H9 (cell line): Measurements from ENCODE around the gene SH3BP2. TPM values are rescaled to one million over a fixed set of nuclear protein-coding genes. Genes with fewer than 3 reads are reported as not detected.

Experiments used
- DNase-seq: peaks from one replicate; pipeline ENCODE4 v3.0.0-alpha.2; 2017
- H2AFZ ChIP-seq: one replicate; pipeline ENCODE4 v1.6.1; 2013; ENCODE audit warnings: mild to moderate bottlenecking, low read length, control low read depth, moderate library complexity
- H2AK5ac ChIP-seq: 2 replicates; pipeline ENCODE4 v1.6.1; 2013; ENCODE audit warnings: low read length, control low read depth, mixed read lengths; ENCODE audit not compliant: insufficient read length
- H2BK120ac ChIP-seq: one replicate; pipeline ENCODE4 v1.6.1; 2013; ENCODE audit warnings: low read depth, mild to moderate bottlenecking, low read length, control low read depth, inconsistent platforms; ENCODE audit not compliant: poor library complexity, severe bottlenecking
- H2BK12ac ChIP-seq: 2 replicates; pipeline ENCODE4 v1.6.1; 2013; ENCODE audit warnings: low read length, control low read depth, mixed read lengths, low read depth; ENCODE audit not compliant: insufficient read length
- H2BK15ac ChIP-seq: 2 replicates; pipeline ENCODE4 v1.6.1; 2013; ENCODE audit warnings: low read depth, low read length, control low read depth
- H2BK20ac ChIP-seq: one replicate; pipeline ENCODE4 v1.6.1; 2013; ENCODE audit warnings: low read depth, mild to moderate bottlenecking, low read length, control low read depth, inconsistent platforms; ENCODE audit not compliant: poor library complexity, severe bottlenecking
- H2BK5ac ChIP-seq: 2 replicates; pipeline ENCODE4 v1.6.1; 2013; ENCODE audit warnings: low read length, control low read depth, mixed read lengths; ENCODE audit not compliant: insufficient read length
- H3K14ac ChIP-seq: 2 replicates; pipeline ENCODE4 v1.6.1; 2013; ENCODE audit warnings: low read length, control low read depth; ENCODE audit not compliant: insufficient read depth
- H3K18ac ChIP-seq: 2 replicates; pipeline ENCODE4 v1.6.1; 2013; ENCODE audit warnings: low read depth, mild to moderate bottlenecking, mixed read lengths, low read length, control low read depth; ENCODE audit not compliant: insufficient read length
- H3K23ac ChIP-seq: 2 replicates; pipeline ENCODE4 v1.6.1; 2013; ENCODE audit warnings: low read length, control low read depth, mixed read lengths, low read depth; ENCODE audit not compliant: insufficient read length
- H3K23me2 ChIP-seq: 2 replicates; pipeline ENCODE4 v1.6.1; 2013; ENCODE audit warnings: low read depth, mild to moderate bottlenecking, mixed read lengths, low read length, control low read depth; ENCODE audit not compliant: insufficient read length, poor library complexity, severe bottlenecking
- H3K27ac ChIP-seq: 2 replicates; pipeline ENCODE4 v1.5.1; 2013; ENCODE audit warnings: low read length, control low read depth, mixed read lengths, low read depth; ENCODE audit not compliant: insufficient read length
- H3K27me3 ChIP-seq: 2 replicates; pipeline ENCODE4 v1.6.1; 2013; ENCODE audit warnings: low read length, control low read depth, inconsistent platforms; ENCODE audit not compliant: insufficient read depth
- H3K4ac ChIP-seq: 2 replicates; pipeline ENCODE4 v1.6.1; 2013; ENCODE audit warnings: low read depth, mild to moderate bottlenecking, control low read depth, inconsistent platforms, low read length, moderate library complexity
- H3K4me1 ChIP-seq: 2 replicates; pipeline ENCODE4 v1.6.1; 2013; ENCODE audit warnings: low read length, control low read depth, inconsistent platforms; ENCODE audit not compliant: insufficient read depth
- H3K4me2 ChIP-seq: 2 replicates; pipeline ENCODE4 v1.6.1; 2013; ENCODE audit warnings: low read length, control low read depth, mixed read lengths; ENCODE audit not compliant: insufficient read length, insufficient read depth
- H3K56ac ChIP-seq: 2 replicates; pipeline ENCODE4 v1.6.1; 2013; ENCODE audit warnings: low read depth, mild to moderate bottlenecking, mixed read lengths, low read length, control low read depth; ENCODE audit not compliant: insufficient read length
- H3K79me1 ChIP-seq: 2 replicates; pipeline ENCODE4 v1.6.1; 2013; ENCODE audit warnings: low read depth, mild to moderate bottlenecking, moderate library complexity, low read length, control low read depth, inconsistent platforms; ENCODE audit not compliant: insufficient read depth, poor library complexity, severe bottlenecking
- H3K79me2 ChIP-seq: 2 replicates; pipeline ENCODE4 v1.6.1; 2013; ENCODE audit warnings: low read length, control low read depth, inconsistent platforms; ENCODE audit not compliant: insufficient read depth
- H3K9ac ChIP-seq: 2 replicates; pipeline ENCODE4 v1.6.1; 2013; ENCODE audit warnings: low read length, control low read depth, mixed read lengths; ENCODE audit not compliant: insufficient read length; ENCODE audit errors: extremely low read depth
- H3K9me3 ChIP-seq: one replicate; pipeline ENCODE4 v1.6.1; 2013; ENCODE audit warnings: low read depth, low read length, inconsistent platforms; ENCODE audit not compliant: control insufficient read depth
- H3T11ph ChIP-seq: one replicate; pipeline ENCODE4 v1.6.1; 2013; ENCODE audit warnings: mild to moderate bottlenecking, low read length, control low read depth, inconsistent platforms
- H4K20me1 ChIP-seq: one replicate; pipeline ENCODE4 v1.6.1; 2013; ENCODE audit not compliant: control insufficient read depth, insufficient read length, insufficient read depth
- H4K5ac ChIP-seq: 2 replicates; pipeline ENCODE4 v1.6.1; 2013; ENCODE audit warnings: low read depth, mild to moderate bottlenecking, mixed read lengths, low read length, control low read depth; ENCODE audit not compliant: insufficient read length
- H4K8ac ChIP-seq: replicated peaks from 2 replicates; pipeline ENCODE4 v1.6.1; 2013; ENCODE audit warnings: low read length, control low read depth, mixed read lengths, low read depth; ENCODE audit not compliant: insufficient read length
- H4K91ac ChIP-seq: 2 replicates; pipeline ENCODE4 v1.6.1; 2013; ENCODE audit warnings: low read depth, mild to moderate bottlenecking, moderate library complexity, mixed read lengths, low read length, control low read depth; ENCODE audit not compliant: insufficient read length
- H3K27ac Mint-ChIP-seq, 3 experiments: 2 replicates in 2 of 3; 3 replicates in 1 of 3; pipeline ENCODE4 v1.8.0; 2020 to 2021; ENCODE audit warnings: mixed read lengths in 3 of 3, mild to moderate bottlenecking in 1 of 3, moderate library complexity in 1 of 3
- H3K27me3 Mint-ChIP-seq: 2 replicates; pipeline ENCODE4 v1.8.0; 2021; ENCODE audit warnings: low read depth, mild to moderate bottlenecking, moderate library complexity, mixed read lengths
- H3K36me3 Mint-ChIP-seq, 3 experiments: 2 replicates in 2 of 3; 3 replicates in 1 of 3; pipeline ENCODE4 v1.8.0; 2020 to 2021; ENCODE audit warnings: low read depth in 3 of 3, mixed read lengths in 3 of 3; ENCODE audit not compliant: insufficient read depth in 1 of 3
- H3K4me1 Mint-ChIP-seq, 2 experiments: 2 replicates each; pipeline ENCODE4 v1.8.0; 2020; ENCODE audit warnings: mixed read lengths in 2 of 2
- H3K4me3 Mint-ChIP-seq, 2 experiments: 2 replicates in 1 of 2; 3 replicates in 1 of 2; pipeline ENCODE4 v1.8.0; 2020 to 2021; ENCODE audit warnings: mild to moderate bottlenecking in 2 of 2, mixed read lengths in 2 of 2, moderate library complexity in 1 of 2
- H3K9me3 Mint-ChIP-seq, 2 experiments: 2 replicates in 1 of 2; 3 replicates in 1 of 2; pipeline ENCODE4 v1.8.0; 2020; ENCODE audit warnings: mild to moderate bottlenecking in 2 of 2, mixed read lengths in 2 of 2, moderate library complexity in 1 of 2
- WGBS: extraction: QIAGEN DNeasy Blood & Tissue Kit; methylation state at CpG from one replicate; pipeline ENCODE4 v1.1.7; 2013; ENCODE audit warnings: missing lambda C conversion rate, low lambda C conversion rate, mixed read lengths; ENCODE audit not compliant: insufficient read length; ENCODE audit errors: extremely low coverage; 5-methylcytosine and 5-hydroxymethylcytosine counted together
- total RNA-seq: library from RNA; stranded (reverse); gene quantifications from 2 replicates; pipeline ENCODE4 v1.2.1, GENCODE V29; 2021
- TF ChIP-seq, protein P1 (sequence below): fragments of 200-600 bp; sonication (generic); conservative IDR thresholded peaks from 3 replicates; pipeline ENCODE4 v1.8.0; 2021; ENCODE audit warnings: antibody characterized with exemption, mild to moderate bottlenecking

SH3BP2 gene
- total RNA-seq, 1 experiment from 2014 or later, result 37.6 TPM

DNA sequence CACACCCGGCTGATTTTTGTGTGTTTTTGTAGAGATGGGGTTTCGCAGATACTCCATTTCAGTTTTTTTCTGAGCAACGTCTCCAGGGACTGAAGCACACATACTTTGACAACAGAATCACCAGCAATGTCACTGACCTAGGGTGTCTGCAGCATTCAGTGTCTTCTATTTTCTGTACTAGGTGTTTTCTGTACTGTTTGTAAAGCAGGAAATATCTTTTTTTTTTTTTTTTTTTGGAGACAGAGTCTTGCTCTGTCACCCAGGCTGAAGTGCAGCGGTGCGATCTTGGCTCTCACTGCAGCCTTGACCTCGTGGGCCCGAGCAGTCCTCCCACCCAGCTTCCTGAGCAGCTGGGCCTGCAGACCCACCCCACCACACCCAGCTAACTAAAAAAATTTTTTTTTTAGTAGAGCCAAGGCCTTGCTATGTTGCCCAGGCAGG is 59.6 kb downstream of the SH3BP2 start:
- DNase-seq, result no peak
- Mint-ChIP-seq H3K36me3 (peaks cover 9 to 22% (median 16%) of the 10 kb centered on the region in 3 experiments; a peak in 5 of 7 replicates), H3K4me3 (no peak overlapping the region), H3K9me3 (no peaks in the 10 kb centered on the region), H3K27ac (no peak overlapping the region), H3K4me1 (peaks cover 3 to 8% of the 10 kb centered on the region in 2 experiments), H3K27me3 (no peaks in the 10 kb centered on the region)
- no peak overlapping the region for H3K4ac ChIP-seq
- H3K18ac ChIP-seq, result no peak overlapping the region
- no peak overlapping the region for H2BK15ac ChIP-seq
- no peak overlapping the region for H3K14ac ChIP-seq
- no peak overlapping the region for H2AFZ ChIP-seq
- WGBS, result no CpG with 5 or more reads among the region's 7 CpGs
- H3K9me3 ChIP-seq, result no peaks in the 10 kb centered on the region
- H3K27ac ChIP-seq, result no peak overlapping the region
- H3K79me2 ChIP-seq, result peaks cover 15% of the 10 kb centered on the region
- H3K4me1 ChIP-seq, result no peaks in the 10 kb centered on the region
- no peak overlapping the region for H2BK120ac ChIP-seq
- H3K79me1 ChIP-seq, result peaks cover 6% of the 10 kb centered on the region
- no peak overlapping the region for H2BK12ac ChIP-seq
- H2BK5ac ChIP-seq, result no peak overlapping the region
- no peak overlapping the region for H3T11ph ChIP-seq
- no peak overlapping the region for H3K4me2 ChIP-seq
- H2AK5ac ChIP-seq, result no peak overlapping the region
- no peak overlapping the region for H4K8ac ChIP-seq
- no peak overlapping the region for H3K23ac ChIP-seq
- H3K56ac ChIP-seq, result no peak overlapping the region
- TF ChIP-seq, protein P1, sequence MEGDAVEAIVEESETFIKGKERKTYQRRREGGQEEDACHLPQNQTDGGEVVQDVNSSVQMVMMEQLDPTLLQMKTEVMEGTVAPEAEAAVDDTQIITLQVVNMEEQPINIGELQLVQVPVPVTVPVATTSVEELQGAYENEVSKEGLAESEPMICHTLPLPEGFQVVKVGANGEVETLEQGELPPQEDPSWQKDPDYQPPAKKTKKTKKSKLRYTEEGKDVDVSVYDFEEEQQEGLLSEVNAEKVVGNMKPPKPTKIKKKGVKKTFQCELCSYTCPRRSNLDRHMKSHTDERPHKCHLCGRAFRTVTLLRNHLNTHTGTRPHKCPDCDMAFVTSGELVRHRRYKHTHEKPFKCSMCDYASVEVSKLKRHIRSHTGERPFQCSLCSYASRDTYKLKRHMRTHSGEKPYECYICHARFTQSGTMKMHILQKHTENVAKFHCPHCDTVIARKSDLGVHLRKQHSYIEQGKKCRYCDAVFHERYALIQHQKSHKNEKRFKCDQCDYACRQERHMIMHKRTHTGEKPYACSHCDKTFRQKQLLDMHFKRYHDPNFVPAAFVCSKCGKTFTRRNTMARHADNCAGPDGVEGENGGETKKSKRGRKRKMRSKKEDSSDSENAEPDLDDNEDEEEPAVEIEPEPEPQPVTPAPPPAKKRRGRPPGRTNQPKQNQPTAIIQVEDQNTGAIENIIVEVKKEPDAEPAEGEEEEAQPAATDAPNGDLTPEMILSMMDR, result no peak
- H3K9ac ChIP-seq, result no peak overlapping the region
- H4K5ac ChIP-seq, result no peak overlapping the region
- H3K27me3 ChIP-seq, result no peaks in the 10 kb centered on the region
- H2BK20ac ChIP-seq, result no peak overlapping the region
- H4K91ac ChIP-seq, result no peak overlapping the region
- H4K20me1 ChIP-seq, result no peaks in the 10 kb centered on the region
- no peaks in the 10 kb centered on the region for H3K23me2 ChIP-seq
